HG03097 (cell line): ENCODE measurements around the gene ACBD6.
"Not testable (repeated sequence)": the region's sequence is repeated elsewhere in the genome, so short reads cannot be mapped to it uniquely, and the experiment has no call there.

Source experiments
- ATAC-seq: cut with Tn5 transposase; IDR thresholded peaks from one replicate; pipeline ENCODE4 v1.9.1; 2021; ENCODE audit not compliant: unreplicated experiment, low FRiP score

ACBD6 gene

DNA sequence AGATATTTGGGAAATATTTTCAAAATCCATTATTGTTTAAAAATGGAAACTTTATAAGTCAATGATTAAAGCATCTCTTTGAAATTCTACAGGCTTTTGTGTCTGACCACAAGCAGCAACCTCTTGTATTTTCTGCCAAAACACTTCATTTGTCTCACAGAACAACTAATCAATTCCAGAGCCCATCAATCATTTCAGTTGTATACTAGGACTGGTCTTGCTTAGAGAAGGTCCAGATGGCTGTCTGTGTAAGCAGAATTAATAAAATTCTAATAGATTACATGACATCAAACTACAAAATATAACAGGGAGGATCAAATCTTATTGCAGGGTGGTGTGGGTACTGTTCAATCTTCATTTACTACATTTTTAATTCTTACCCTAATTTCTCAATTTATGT is 76.4 kb downstream of the ACBD6 start:
- no peak for ATAC-seq

DNA sequence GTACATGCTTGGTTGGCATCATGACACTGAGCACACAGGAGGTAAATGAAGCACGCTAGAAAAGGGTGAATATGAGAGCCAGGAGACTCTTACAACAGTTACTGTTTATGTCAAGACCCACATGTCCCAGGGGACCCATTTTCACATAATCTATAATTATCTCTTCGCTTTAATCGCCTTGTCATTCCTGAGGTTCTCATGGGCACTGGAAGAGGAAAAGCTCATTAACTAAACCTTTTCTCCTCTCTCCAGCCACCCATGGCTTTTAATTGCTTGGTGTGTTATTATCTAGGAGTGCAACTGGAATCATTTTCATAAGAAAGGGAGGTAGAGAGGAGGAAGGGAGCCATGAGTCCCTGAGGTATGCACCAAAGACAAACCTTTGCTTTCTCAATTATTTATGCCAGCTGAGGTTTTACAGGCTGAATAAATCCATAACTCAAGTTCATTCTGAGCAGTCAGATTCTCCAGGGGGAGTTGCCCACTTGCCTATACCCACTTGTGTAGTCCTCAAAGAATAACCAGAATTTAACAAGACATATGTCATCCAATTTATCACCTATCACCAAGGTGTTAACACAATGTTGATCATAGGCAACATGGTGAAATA is 77.4 kb downstream of the ACBD6 start:
- no peak for ATAC-seq

DNA sequence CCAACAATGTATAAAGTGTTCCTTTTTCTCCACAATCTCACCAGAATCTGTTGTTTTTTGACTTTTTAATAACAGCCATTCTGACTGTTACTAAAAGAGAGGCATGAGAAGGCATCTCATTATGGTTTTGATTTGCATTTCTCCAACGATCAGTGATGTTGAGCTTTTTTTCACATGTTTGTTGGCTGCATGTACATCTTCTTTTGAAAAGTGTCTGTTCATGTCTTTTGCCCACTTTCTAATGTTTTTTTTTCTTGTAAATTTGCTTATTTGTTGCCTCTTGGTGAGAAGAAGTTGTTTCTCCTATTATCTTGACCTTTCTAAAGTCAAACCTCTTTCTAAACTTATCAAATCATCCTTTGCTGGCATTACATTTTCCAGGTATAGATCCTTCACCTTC is 80.8 kb downstream of the ACBD6 start:
- ATAC-seq = no peak

DNA sequence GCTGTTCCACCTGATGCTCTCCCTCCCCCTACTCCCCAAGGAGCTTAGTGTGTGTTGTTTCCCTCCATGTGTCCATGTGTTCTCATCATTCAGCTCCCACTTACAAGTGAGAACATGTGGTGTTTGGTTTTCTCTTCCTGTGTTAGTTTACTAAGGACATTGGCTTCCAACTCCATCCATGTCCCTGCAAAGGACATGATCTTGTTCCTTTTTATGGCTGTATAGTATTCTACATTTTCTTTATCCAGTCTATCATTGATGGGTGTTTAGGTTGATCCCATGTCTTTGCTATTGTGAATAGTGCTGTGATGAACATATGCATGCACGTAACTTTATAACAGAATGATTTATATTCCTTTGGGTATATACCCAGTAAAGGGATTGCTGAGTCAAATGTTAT is 81.2 kb downstream of the ACBD6 start:
- not testable (repeated sequence) for ATAC-seq

DNA sequence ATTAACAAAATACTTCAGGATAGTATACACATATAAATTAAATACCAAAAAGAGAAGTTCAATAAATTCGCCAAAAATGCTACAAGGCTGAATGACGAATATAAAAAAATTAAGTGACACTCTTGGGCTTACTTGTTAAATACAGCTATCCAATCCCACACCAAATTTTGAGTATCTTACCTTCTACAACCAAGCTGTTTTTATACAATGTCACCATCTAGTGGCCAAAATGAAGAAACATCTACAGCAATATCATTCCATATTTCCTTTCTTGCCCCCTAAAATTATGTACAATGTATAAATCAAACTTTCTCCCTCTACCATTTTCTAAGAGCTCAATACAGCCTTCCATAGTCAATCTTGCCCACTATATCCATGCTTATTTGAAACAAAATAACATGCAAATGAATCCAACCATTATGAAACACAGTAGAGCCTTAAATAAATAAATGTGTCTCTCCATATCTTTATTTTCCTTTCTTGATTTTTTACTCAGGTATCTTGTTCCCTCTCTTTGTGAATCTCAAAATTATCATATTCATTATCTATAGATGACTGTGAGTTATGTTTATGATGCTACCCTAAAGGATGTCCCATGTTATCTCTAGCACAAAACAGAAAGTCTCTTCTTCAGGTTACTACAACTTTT is 86.3 kb downstream of the ACBD6 start:
- no peak for ATAC-seq

DNA sequence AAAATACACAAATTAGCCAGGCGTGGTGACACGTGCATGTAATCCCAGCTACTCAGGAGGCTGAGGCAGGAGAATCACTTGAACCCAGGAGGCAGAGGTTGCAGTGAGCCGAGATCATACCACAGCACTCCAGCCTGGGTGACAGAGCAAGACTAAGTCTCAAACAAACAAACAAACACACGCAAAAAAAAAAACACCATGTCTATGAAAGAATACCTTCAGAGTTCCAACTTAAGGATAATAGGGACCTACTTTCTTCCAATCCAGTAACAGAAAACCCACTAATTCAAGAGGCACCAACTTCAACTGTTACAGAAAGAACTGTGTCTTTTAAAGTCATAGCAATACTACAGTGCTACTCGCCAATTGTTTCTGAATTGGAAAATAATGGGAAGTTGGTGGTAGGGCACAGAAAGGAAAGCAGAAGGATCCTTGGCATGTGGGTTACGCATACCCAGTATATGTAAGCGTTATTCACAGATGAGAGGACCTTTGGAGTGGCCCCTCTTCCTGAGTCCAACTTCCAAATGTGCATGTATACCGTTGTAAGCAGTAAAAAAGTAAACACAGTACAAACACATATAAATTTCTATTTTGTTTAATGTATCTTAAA is 87.0 kb downstream of the ACBD6 start:
- no peak for ATAC-seq

DNA sequence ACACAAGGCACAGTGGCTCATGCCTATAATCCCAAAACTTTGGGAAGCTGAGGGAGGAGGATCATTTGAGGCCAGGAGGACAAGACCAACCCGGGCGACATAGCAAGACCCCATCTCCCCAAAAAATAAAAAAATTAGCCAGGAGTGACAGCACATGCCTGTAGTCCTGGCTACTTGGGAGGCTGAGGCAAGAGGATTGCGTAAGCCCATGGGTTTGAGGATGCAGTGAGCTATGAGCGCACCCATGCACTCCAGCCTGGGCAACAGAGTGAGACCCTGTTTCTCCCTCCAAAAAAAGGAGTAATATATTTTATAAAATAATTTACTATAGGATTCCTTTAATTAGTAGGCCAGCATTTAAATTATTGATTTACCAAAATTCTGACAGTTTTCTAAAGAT is 89.8 kb downstream of the ACBD6 start:
- ATAC-seq = no peak

DNA sequence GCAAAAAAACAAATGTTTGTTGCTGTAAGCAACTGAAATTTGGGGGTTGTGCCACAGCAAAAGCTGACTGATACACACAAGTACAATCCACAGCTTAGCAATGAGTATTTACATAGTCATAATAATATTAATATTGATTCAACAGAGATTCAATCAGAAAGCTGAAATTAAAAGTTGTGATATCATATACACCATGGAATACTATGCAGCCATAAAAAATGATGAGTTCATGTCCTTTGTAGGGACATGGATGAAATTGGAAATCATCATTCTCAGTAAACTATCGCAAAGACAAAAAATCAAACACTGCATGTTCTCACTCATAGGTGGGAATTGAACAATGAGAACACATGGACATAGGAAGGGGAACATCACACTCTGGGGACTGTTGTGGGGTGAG is 94.2 kb downstream of the ACBD6 start:
- ATAC-seq = not testable (repeated sequence)

DNA sequence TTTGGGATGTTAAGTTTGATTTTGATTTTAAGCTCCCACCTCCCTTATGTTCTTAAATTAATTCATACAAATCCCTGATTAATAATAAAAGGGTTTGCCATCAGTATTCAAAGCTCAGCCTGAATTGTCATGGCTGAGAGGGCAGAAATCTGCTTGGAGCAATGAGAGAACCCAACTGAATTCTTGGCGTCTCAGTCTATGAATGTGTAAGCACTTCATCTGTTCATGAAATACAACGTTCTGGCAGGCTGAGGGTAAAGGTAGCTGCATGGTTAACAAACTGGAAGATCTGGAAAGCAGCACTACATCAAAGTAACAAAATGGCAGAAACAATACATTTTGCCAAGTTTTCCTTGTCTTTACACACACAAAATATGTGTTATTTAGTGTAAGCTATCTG is 95.3 kb downstream of the ACBD6 start:
- ATAC-seq = no peak

DNA sequence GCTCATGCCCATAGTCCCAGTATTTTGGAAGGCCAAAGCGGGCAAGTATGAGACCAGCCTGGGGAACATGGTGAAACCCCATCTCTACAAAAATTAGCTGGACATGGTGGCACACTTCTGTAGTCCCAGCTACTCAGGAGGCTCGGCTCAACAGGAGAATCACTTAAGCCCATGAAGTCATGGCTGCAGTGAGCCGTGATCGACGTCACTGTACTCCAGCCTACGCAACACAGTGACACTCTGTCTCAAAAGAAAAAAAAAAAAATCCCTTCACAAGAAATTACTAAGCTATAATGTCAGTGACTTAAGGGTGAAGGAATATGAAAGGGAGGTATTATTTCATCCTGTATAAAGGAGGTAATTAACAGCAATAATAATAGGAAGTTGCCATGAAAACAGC is 99.8 kb downstream of the ACBD6 start:
- no peak for ATAC-seq

DNA sequence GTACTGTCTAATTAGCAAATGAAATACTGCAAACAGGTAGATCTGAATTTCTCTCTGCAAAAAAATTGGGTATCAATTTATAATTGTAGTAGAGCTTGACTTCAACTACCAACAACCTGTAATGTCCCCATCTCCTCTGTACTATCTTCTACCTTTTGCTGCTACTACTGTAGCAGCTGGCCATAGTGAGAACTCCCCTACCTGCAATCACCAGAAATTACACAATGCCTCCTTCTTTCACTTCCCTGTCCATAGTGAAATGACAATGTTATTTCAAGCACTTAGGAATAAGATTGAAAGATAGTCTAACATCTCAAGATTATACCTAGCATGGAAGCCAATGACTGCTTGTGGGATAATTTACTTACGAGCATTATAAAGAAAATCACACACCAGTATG is 100.4 kb downstream of the ACBD6 start:
- no peak for ATAC-seq

DNA sequence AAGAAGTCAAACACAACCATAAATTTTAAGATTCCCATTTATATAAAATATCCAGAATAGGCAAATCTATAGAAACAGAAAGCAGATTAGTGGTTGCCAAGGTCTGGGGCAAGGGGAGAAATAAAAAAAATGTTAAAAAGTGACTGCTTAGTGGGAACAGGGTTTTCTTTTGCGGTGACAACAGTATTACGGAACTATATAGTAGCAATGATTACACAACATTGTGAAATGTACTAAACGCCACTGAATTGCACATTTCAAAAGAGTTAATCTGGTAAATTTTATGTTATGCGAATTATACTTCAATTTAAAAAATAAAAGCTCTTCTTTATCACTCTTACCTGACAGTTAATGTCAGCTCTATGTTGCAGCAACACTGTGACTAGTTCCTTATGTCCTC is 105.2 kb downstream of the ACBD6 start:
- no peak for ATAC-seq

DNA sequence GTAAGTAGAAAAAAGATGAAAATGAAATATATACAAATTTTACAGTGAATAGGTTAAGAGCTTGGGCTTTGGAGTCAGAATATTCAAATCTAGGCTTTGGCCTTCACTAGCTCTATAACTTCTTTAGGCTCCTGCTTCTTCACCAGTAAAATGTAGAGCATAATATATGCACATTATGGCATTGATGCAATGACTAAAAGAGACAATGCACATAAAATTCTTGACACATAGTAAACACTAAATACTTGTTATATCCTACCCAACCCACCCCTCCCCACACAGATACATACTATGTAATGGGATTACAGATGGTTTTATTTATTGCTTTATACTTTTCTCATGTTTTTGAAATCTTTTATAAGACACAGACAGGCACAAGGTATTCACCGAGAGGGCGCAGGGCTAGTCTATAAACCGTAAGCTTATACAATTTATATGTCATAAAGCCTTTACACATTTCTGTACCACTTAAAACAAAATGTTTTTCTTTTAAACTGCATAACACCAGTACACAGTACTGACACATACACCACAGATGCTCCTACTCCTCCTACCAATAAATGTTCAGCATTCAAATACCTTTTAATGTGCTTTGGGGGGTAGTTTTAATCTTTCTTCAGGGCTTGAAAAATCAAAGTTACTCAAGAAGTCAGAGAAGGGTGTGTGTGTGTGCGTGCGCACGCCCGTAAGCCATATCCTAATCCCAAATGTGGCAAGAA is 109.8 kb downstream of the ACBD6 start:
- ATAC-seq = no peak

DNA sequence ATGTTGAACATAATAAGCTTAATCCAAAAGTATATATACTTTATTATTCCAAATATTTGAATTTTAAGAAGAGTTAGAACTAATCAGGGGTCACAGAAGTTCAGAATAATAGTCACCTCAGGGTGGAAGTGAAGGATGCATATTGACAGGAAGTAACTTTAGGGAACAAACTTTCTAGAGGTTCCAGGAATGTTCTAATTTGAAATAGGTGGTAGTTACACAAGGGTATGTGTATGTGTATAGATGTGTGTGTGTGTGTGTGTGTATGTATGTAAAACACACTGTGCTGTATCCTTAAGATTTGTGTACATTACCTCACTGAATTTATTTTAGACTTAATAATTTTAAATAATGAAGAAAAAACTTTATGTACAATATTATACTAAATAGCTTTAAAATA is 110.4 kb downstream of the ACBD6 start:
- ATAC-seq = no peak

DNA sequence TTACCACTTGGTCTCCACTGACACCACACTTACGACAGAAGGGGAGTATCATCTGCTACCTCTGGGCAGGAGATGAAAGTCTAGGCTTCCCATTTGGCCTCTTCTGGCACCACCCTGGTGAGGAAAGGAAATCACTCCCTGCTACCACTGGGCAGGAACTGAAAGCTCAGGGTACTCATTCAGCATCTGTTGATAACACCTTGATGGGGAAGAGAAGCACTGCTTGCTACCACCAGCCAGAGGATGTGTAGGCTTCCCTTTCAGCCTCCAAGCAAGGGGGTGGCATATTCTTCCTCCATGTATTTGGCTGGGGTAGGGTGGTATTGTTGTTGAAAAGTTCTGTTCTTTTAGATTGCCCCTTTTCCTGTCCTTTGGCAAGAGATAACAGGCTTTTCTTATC is 115.0 kb downstream of the ACBD6 start:
- ATAC-seq = no peak

DNA sequence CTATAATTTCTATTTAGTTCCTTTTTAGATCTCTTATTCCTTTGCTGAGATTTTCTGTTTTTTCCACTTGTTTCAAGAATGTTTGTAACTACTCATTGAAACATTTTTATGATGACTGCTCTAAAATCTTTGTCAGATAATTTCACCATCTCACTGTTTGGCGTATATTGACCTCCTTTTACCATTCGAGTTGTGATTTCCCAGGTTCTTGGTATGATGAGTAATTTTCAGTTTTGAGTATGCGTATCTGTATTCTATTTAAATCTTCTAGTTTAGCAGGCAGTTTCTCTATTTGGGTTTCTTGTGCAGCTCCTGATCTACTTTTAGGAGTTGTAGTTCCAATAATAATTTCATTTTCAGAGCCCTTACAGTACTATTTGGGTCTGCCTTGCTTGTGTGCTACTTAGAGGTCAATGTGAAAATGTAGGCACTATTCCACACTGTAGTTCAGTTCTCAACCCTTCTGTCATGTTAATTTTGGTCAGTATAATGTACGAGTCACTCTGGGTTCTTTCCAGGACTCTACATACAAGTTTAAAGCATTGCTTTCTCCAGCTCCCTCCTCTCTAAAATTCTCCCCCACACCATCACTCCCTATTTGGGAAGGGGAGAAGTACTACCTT is 115.5 kb downstream of the ACBD6 start:
- no peak for ATAC-seq

DNA sequence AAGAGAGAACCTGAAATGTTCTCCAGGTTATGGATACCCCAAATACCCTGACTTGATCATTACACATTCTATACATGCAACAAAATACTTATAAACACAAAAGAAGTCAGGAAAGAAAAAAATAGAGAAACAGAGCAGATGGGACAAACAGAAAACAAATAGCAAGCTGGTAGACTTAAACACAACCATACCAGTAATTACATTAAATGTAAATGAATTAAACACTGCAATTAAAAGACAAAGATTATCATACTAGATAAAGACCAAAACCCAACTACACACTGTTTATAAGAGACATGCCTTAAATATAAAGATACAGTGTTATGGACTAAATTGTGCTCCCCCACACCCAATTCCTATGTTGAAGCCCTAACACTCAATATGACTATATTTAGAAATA is 117.2 kb downstream of the ACBD6 start:
- ATAC-seq = no peak

DNA sequence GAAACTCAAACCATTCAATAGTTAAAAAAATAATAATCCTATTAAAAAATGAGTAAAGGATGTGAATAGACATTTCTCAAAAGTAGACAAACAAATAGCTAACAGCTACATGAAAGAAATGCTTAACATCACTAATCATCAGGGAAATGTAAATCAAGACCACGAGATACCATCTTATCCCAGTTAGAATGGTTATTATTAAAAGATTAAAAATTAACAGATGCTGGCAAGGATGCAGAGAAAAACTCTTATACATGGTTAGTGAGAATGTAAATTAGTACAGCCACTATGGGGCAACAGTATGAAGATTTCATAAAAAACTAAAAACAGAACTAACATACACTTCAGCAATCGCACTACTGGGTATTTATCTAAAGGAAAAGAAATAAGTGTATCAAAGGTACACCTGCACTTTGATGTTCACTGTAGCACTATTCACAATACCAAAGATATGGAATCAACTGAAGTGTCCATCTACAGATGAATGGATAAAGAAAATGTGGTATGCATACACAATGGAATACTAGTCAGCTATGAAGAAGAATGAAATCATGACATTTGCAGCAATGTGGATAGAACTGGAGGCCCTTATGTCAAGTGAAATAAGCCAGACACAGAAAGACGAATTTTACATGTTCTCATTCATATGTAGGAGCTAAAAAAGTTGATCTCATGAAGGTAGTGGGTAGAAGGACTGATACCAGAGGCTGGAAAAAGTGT is 117.9 kb downstream of the ACBD6 start:
- no peak for ATAC-seq

DNA sequence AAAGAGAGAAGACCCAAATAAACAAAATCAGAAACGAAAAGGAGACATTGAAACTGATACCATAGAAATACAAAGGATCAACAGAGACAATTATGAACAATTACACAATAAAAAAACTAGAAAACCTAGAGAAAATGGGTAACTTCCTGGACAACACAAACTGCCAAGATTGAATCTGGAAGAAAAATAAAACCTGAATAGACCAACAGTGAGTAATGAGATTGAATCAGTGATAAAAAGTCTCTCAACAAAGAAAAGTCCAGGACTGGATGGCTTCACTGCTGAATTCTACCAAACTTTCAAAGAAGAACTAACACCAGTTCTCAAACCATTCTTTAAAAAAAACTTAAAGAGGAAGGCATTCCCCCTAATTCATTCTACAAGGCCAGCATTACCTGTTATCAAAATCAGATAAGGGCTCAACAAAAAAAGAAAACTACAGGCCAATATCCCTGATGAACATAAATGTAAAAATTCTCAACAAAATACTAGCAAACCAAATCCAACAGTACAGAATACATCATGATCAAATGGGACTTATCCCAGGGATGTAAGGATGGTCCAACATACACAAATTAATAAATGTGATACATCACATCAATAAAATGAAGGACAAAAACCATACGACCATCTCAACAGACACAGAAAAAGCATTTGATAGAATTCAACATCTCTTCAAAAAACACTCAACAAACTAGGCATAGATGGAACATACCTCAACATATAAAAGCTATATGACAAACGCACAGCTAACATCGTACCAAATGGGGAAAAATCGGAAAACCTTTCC is 119.9 kb downstream of the ACBD6 start:
- no peak for ATAC-seq

DNA sequence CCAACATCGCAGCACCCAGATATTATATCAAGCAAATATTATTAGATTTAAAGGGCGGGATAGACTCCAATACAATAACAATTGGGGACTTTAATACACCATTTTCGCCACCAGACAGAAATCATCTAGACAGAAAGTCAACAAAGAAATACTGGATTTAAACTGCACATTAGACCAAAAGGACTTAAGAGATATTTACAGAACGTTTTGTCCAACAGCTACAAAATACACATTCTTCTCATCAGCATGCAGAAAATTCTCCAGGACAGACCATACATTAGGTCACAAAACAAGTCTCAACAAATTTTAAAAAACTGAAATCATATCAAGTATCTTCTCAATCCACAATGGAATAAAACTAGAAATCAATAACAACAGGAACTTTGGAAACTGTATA is 121.2 kb downstream of the ACBD6 start:
- ATAC-seq = no peak
